ENCODE results near the gene SETDB2. TPM values are rescaled to one million over a fixed set of nuclear protein-coding genes. Genes with fewer than 3 reads are reported as not detected.

SETDB2 gene
- total RNA-seq, 1 experiment from 2014 or later, result 2.7 TPM

GRCh38 chr13:49412749-49413148 is 31.3 kb upstream of the SETDB2 start:
- Histone ChIP-seq H3K4me3 (ENCODE audit: low read length) (no peak overlapping the region), H3K79me2 (ENCODE audit: low read length) (no peaks in the 10 kb centered on the region), H3K9me2 (replicated peaks; ENCODE audit: low read length) (no peaks in the 10 kb centered on the region), H3K36me3 (ENCODE audit: low read depth, low read length) (no peaks in the 10 kb centered on the region), H3K4me1 (ENCODE audit: insufficient read depth, low read length) (no peaks in the 10 kb centered on the region), H3K9me3 (ENCODE audit: low read length) (no peaks in the 10 kb centered on the region), H3F3A (ENCODE audit: low read length, unreplicated experiment) (no peaks in the 10 kb centered on the region), H3K4me2 (ENCODE audit: low read length) (no peak overlapping the region), H3K27ac (ENCODE audit: low read length) (no peak overlapping the region), H4K20me1 (ENCODE audit: low read length) (no peaks in the 10 kb centered on the region), H3K9ac (ENCODE audit: low read length) (no peak overlapping the region), H2AFZ (ENCODE audit: low read length) (no peak overlapping the region), H3K27me3 (ENCODE audit: low read length) (no peaks in the 10 kb centered on the region)
- intact Hi-C loops (cut with micrococcal nuclease), result no loop called here
- BruUV-seq (replicated peaks), result no TSS peak
- ChIA-PET CTCF (no interaction called here), POLR2A (ENCODE audit: unreplicated experiment) (no interaction called here)
- no peak for TF ChIP-seq EZH2phosphoT487 (IDR thresholded peaks at IDR 0.05; ENCODE audit: borderline replicate concordance, low read length)
- TF ChIP-seq EZH2 (IDR thresholded peaks at IDR 0.05; ENCODE audit: low read length, unreplicated experiment), result no peak
- TF ChIP-seq, protein P1, sequence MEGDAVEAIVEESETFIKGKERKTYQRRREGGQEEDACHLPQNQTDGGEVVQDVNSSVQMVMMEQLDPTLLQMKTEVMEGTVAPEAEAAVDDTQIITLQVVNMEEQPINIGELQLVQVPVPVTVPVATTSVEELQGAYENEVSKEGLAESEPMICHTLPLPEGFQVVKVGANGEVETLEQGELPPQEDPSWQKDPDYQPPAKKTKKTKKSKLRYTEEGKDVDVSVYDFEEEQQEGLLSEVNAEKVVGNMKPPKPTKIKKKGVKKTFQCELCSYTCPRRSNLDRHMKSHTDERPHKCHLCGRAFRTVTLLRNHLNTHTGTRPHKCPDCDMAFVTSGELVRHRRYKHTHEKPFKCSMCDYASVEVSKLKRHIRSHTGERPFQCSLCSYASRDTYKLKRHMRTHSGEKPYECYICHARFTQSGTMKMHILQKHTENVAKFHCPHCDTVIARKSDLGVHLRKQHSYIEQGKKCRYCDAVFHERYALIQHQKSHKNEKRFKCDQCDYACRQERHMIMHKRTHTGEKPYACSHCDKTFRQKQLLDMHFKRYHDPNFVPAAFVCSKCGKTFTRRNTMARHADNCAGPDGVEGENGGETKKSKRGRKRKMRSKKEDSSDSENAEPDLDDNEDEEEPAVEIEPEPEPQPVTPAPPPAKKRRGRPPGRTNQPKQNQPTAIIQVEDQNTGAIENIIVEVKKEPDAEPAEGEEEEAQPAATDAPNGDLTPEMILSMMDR (conservative IDR thresholded peaks at IDR 0.05; ENCODE audit: low read depth, low read length), result no peak
- ATAC-seq (no peak), DNase-seq (no peak)

GRCh38 chr13:49417161-49417560 is 26.9 kb upstream of the SETDB2 start:
- ATAC-seq (no peak), DNase-seq (no peak)
- Histone ChIP-seq H3K9me3 (ENCODE audit: low read length) (no peaks in the 10 kb centered on the region), H3F3A (ENCODE audit: low read length, unreplicated experiment) (no peaks in the 10 kb centered on the region), H3K36me3 (ENCODE audit: low read depth, low read length) (no peaks in the 10 kb centered on the region), H3K79me2 (ENCODE audit: low read length) (no peaks in the 10 kb centered on the region), H3K27ac (ENCODE audit: low read length) (no peak overlapping the region), H3K4me1 (ENCODE audit: insufficient read depth, low read length) (no peaks in the 10 kb centered on the region), H3K9me2 (replicated peaks; ENCODE audit: low read length) (no peaks in the 10 kb centered on the region), H4K20me1 (ENCODE audit: low read length) (no peaks in the 10 kb centered on the region), H2AFZ (ENCODE audit: low read length) (no peak overlapping the region), H3K4me2 (ENCODE audit: low read length) (no peak overlapping the region), H3K9ac (ENCODE audit: low read length) (no peak overlapping the region), H3K27me3 (ENCODE audit: low read length) (no peaks in the 10 kb centered on the region), H3K4me3 (ENCODE audit: low read length) (no peak overlapping the region)
- POLR2A ChIA-PET (ENCODE audit: unreplicated experiment), result no interaction called here
- CTCF ChIA-PET, result no interaction called here
- intact Hi-C loops (cut with micrococcal nuclease), result no loop called here
- TF ChIP-seq EZH2 (IDR thresholded peaks at IDR 0.05; ENCODE audit: low read length, unreplicated experiment), result no peak
- TF ChIP-seq, protein P1 (conservative IDR thresholded peaks at IDR 0.05; ENCODE audit: low read depth, low read length), result no peak
- TF ChIP-seq EZH2phosphoT487 (IDR thresholded peaks at IDR 0.05; ENCODE audit: borderline replicate concordance, low read length), result no peak
- BruUV-seq (replicated peaks), result no TSS peak

DNA sequence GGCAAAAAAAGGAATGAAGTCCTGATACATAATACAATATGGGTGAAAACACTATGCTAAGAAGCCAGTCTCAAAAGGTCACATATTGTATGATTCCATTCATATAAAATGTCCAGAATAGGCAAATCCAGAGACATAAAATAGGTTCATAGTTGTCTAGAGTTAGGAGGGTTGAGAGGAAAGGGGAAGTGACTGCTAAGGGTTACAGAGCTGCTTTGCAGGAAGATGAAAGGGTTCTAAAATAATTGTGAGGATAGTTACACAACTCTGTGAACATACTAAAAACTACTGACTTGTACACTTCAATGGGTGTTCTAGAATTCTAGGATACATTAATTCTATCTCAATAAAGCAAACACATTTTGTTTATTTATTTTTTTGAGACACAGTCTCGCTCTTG is 25.9 kb upstream of the SETDB2 start:
- no peaks in the 10 kb centered on the region for H3K9me2 ChIP-seq (replicated peaks; ENCODE audit: low read length)
- H3K4me1 ChIP-seq (ENCODE audit: insufficient read depth, low read length), result no peaks in the 10 kb centered on the region
- no peaks in the 10 kb centered on the region for H3F3A ChIP-seq (ENCODE audit: low read length, unreplicated experiment)
- no peaks in the 10 kb centered on the region for H3K36me3 ChIP-seq (ENCODE audit: low read depth, low read length)
- no peak overlapping the region for H3K4me2 ChIP-seq (ENCODE audit: low read length)
- H3K27me3 ChIP-seq (ENCODE audit: low read length), result no peaks in the 10 kb centered on the region
- H3K79me2 ChIP-seq (ENCODE audit: low read length), result no peaks in the 10 kb centered on the region
- no peak for TF ChIP-seq EZH2 (IDR thresholded peaks at IDR 0.05; ENCODE audit: low read length, unreplicated experiment)
- no peak for TF ChIP-seq EZH2phosphoT487 (IDR thresholded peaks at IDR 0.05; ENCODE audit: borderline replicate concordance, low read length)
- TF ChIP-seq, protein P1 (conservative IDR thresholded peaks at IDR 0.05; ENCODE audit: low read depth, low read length), result no peak
- ChIA-PET POLR2A (ENCODE audit: unreplicated experiment) (interaction anchor here (0.7 kb wide), 1 partner anchor 25 kb away, joined by 3 read pairs; the partner anchor contains the start of gene CAB39L), CTCF (no interaction called here)
- H3K9ac ChIP-seq (ENCODE audit: low read length), result no peak overlapping the region
- H2AFZ ChIP-seq (ENCODE audit: low read length), result no peak overlapping the region
- no peak overlapping the region for H3K27ac ChIP-seq (ENCODE audit: low read length)
- ATAC-seq, result no peak
- intact Hi-C loops (cut with micrococcal nuclease), result no loop called here
- no peak for DNase-seq
- no peak overlapping the region for H3K4me3 ChIP-seq (ENCODE audit: low read length)
- no peaks in the 10 kb centered on the region for H4K20me1 ChIP-seq (ENCODE audit: low read length)
- BruUV-seq (replicated peaks), result no TSS peak
- no peaks in the 10 kb centered on the region for H3K9me3 ChIP-seq (ENCODE audit: low read length)

Data from PC-3 (cell line).